ENCODE data around the gene FHAD1. TPM values are rescaled to one million over a fixed set of nuclear protein-coding genes. Genes with fewer than 3 reads are reported as not detected.

The FHAD1 gene
- total and polyA plus RNA-seq, 9 of the 15 experiments (the other 6 are each of a cell fraction or from before 2014, with no cell fraction given), result 0.32 to 2.1 (median 1.5) TPM; not detected in 1

DNA sequence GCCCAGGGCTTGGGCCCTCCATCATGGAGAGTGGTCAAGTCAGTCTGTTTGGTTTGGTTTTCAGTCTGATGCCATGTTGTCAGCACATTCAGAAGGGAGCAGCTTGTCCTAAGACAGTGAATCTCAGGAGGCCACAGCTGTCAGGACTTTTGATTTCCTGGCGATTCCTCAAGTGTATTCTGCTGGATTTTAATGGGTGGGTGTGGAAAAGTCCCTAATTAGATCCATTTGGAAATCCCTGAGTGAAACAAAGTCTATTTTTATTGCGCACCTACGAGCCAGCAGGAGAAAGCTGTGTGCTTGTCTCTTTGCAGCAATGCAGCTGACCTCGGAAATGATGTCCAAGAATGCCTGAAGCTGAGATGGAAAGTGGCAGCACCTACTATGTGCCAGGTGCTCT is 21.6 kb upstream of the FHAD1 start:
- WGBS (ENCODE audit: insufficient coverage, low coverage, missing lambda C conversion rate), result 16% methylated on average over 4 of the region's 4 CpGs
- FAIRE-seq, result no peak
- ChIA-PET POLR2A (interaction anchor here (1.6 kb wide), 1 partner anchor 29 kb away, joined by 4 read pairs; no protein-coding TSS in a partner anchor), CTCF (ENCODE audit: low intra/inter-chr PET ratio) (no interaction called here)
- H3K9me1 ChIP-seq (ENCODE audit: control insufficient read depth, insufficient read depth, low read length), result no peaks in the 10 kb centered on the region
- intact Hi-C loops (cut with micrococcal nuclease), result no loop called here
- no peak overlapping the region for H3K9ac ChIP-seq (ENCODE audit: insufficient read depth in 1 of 2, low read depth in 2 of 2, low read length in 2 of 2)
- peaks cover 0 to 10% of the 10 kb centered on the region in 2 experiments; a peak in 2 of 5 replicates for H3K4me1 ChIP-seq (replicated peaks in 1 of 2; ENCODE audit: control insufficient read depth in 2 of 2, insufficient read depth in 2 of 2, low read length in 2 of 2)
- no peak overlapping the region for H3K4me3 ChIP-seq
- no peak for DNase-seq (ENCODE audit: extremely low read depth in 1 of 4, low spot score in 3 of 4)
- peaks cover 24 to 48% of the 10 kb centered on the region in 2 experiments for H3K27me3 ChIP-seq (ENCODE audit: control insufficient read depth in 2 of 2, insufficient read depth in 2 of 2, low read length in 2 of 2)
- no peaks in the 10 kb centered on the region for H3K36me3 ChIP-seq (ENCODE audit: control insufficient read depth, insufficient read depth, low read length)
- in situ Hi-C loops (cut with MboI), result no loop called here
- no peak for TF ChIP-seq ZNF583 (CRISPR knock-in tag; IDR thresholded peaks at IDR 0.05)
- TF ChIP-seq, protein P1, sequence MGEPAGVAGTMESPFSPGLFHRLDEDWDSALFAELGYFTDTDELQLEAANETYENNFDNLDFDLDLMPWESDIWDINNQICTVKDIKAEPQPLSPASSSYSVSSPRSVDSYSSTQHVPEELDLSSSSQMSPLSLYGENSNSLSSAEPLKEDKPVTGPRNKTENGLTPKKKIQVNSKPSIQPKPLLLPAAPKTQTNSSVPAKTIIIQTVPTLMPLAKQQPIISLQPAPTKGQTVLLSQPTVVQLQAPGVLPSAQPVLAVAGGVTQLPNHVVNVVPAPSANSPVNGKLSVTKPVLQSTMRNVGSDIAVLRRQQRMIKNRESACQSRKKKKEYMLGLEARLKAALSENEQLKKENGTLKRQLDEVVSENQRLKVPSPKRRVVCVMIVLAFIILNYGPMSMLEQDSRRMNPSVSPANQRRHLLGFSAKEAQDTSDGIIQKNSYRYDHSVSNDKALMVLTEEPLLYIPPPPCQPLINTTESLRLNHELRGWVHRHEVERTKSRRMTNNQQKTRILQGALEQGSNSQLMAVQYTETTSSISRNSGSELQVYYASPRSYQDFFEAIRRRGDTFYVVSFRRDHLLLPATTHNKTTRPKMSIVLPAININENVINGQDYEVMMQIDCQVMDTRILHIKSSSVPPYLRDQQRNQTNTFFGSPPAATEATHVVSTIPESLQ (CRISPR knock-in tag; IDR thresholded peaks at IDR 0.05), result no peak
- TF ChIP-seq, protein P2, sequence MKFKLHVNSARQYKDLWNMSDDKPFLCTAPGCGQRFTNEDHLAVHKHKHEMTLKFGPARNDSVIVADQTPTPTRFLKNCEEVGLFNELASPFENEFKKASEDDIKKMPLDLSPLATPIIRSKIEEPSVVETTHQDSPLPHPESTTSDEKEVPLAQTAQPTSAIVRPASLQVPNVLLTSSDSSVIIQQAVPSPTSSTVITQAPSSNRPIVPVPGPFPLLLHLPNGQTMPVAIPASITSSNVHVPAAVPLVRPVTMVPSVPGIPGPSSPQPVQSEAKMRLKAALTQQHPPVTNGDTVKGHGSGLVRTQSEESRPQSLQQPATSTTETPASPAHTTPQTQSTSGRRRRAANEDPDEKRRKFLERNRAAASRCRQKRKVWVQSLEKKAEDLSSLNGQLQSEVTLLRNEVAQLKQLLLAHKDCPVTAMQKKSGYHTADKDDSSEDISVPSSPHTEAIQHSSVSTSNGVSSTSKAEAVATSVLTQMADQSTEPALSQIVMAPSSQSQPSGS (CRISPR knock-in tag; IDR thresholded peaks at IDR 0.05), result no peak
- TF ChIP-seq NR1H2 (CRISPR knock-in tag; IDR thresholded peaks at IDR 0.05), result no peak
- TF ChIP-seq SREBF2 (CRISPR knock-in tag; IDR thresholded peaks at IDR 0.05), result no peak
- peak; percentile 81; the same call in 1 of the 2 replicates for TF ChIP-seq ZKSCAN1 (IDR thresholded peaks at IDR 0.05; ENCODE audit: low read depth, low read length)
- TF ChIP-seq, protein P3, sequence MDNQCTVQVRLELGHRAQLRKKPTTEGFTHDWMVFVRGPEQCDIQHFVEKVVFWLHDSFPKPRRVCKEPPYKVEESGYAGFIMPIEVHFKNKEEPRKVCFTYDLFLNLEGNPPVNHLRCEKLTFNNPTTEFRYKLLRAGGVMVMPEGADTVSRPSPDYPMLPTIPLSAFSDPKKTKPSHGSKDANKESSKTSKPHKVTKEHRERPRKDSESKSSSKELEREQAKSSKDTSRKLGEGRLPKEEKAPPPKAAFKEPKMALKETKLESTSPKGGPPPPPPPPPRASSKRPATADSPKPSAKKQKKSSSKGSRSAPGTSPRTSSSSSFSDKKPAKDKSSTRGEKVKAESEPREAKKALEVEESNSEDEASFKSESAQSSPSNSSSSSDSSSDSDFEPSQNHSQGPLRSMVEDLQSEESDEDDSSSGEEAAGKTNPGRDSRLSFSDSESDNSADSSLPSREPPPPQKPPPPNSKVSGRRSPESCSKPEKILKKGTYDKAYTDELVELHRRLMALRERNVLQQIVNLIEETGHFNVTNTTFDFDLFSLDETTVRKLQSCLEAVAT (IDR thresholded peaks at IDR 0.05), result no peak
- TF ChIP-seq, protein P4, sequence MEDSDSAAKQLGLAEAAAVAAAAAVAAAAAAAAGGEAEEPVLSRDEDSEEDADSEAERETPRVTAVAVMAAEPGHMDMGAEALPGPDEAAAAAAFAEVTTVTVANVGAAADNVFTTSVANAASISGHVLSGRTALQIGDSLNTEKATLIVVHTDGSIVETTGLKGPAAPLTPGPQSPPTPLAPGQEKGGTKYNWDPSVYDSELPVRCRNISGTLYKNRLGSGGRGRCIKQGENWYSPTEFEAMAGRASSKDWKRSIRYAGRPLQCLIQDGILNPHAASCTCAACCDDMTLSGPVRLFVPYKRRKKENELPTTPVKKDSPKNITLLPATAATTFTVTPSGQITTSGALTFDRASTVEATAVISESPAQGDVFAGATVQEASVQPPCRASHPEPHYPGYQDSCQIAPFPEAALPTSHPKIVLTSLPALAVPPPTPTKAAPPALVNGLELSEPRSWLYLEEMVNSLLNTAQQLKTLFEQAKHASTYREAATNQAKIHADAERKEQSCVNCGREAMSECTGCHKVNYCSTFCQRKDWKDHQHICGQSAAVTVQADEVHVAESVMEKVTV (CRISPR knock-in tag; IDR thresholded peaks at IDR 0.05), result no peak
- no peak overlapping the region for H3K4me2 ChIP-seq (ENCODE audit: insufficient read depth, low read length)
- H2AFZ ChIP-seq (ENCODE audit: low read depth, low read length), result no peak overlapping the region
- BruUV-seq (replicated peaks), result no TSS peak
- ATAC-seq, result no peak
- H3K9me3 ChIP-seq (replicated peaks; ENCODE audit: control insufficient read depth, insufficient read depth, low read depth, low read length), result no peaks in the 10 kb centered on the region
- H4K20me1 ChIP-seq (replicated peaks; ENCODE audit: control insufficient read depth, insufficient read depth, low read length), result no peaks in the 10 kb centered on the region
- no peaks in the 10 kb centered on the region for H3K79me2 ChIP-seq (ENCODE audit: control insufficient read depth, insufficient read depth, low read length)
- no peak overlapping the region for H3K27ac ChIP-seq (ENCODE audit: extremely low read depth, low read depth, low read length)

Measured in K562 (cell line).